Measurements from ENCODE around the gene IBA57. TPM values are rescaled to one million over a fixed set of nuclear protein-coding genes. Genes with fewer than 3 reads are reported as not detected.

IBA57 gene
- total RNA-seq (2014; rRNA removed; shearing (Covaris generic)) = 3.5 and 5.1 TPM in 2 replicates

DNA sequence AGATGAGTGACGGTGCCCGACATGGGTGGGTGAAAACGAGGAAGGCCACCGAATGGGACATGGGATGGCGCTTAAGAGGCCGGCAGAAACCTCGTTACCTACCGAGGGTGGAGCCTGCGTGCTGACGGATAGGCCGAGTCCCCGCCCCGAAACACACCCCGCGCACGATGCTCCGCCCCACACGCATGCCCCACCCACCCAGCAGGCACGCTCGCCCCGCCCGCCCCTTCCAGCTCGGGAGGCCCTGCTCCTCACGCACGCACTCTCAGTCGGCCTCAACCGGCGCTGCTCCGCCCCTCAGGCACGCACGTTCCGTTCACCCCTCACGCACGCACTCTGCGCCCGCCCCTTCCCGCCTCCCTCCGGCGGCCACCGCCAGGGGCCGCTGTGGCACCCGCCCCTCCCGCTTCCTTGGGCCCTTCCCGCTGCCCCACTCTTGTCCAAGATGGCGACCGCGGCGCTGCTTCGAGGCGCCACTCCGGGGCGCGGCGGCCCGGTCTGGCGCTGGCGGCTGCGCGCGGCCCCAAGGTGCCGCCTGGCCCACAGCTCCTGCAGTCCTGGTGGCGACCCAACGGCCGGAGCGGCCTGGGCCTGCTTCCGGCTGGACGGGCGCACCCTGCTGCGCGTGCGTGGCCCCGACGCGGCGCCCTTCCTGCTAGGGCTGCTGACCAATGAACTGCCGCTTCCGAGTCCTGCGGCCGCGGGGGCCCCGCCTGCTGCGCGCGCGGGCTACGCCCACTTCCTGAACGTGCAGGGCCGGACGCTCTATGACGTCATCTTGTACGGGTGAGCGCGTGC is at the start of gene IBA57:
TSS of gene IBA57 (plus strand) at position 433 of the 798 bp plus-strand sequence. CDS start at position 446, 13 bp downstream.
- peak; percentile 100 for DNase-seq (ENCODE audit: low read depth)

DNA sequence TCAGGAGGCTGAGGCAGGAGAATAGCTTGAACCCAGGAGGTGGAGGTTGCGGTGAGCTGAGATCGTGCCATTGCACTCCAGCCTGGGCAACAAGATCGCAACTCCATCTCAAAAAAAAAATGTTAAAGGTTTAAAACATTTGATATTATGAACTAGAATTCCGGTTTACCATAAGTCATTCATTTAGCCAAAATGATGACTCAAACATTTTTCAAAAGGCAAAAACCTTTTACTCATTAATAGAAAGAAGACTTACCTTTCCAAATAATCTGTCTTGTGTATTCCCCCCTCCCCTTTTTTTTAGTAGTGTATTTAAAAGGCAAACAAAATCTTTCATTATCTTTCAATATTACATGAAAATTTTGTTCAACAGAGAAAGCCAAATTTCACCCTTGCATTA is 48.3 kb upstream of the IBA57 start:
- DNase-seq (ENCODE audit: low read depth) = no peak

DNA sequence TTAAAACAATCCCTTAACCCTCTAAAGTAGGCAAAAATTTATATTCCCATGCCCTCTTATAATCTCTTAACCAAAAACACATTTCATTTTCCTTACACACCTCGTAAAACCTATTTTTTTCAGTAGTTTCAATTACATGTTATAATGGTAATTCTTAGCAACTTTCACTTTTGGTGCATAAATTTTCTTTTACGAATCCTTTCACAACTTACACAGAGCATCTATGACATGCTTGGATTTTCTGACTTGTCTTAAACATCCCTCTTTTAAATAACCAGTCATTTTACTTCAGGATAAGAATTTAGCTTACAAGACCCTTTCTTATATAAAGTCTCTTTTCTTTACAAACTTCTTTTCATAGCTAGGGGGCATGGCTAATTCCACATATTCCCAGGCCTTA is 47.6 kb upstream of the IBA57 start:
- no peak for DNase-seq (ENCODE audit: low read depth)

DNA sequence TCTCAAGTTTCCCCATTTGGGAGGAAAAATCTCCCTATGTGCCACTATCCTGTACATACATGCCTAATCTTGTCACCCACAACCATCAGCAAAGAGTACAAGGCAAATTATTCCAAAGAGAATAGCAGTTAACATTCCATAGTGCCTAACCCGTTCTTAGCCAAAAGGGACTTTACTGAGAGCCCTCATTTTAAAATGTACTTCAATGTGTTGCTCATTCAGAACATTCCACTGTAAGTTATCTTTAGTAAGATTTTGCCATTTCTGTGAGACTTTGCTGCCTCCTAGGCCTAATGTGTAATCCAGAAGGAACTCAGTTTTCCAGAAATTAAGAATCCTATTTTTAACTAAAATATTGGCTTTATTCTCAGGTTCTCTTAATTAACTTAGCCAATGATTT is 45.3 kb upstream of the IBA57 start:
- no peak for DNase-seq (ENCODE audit: low read depth)

DNA sequence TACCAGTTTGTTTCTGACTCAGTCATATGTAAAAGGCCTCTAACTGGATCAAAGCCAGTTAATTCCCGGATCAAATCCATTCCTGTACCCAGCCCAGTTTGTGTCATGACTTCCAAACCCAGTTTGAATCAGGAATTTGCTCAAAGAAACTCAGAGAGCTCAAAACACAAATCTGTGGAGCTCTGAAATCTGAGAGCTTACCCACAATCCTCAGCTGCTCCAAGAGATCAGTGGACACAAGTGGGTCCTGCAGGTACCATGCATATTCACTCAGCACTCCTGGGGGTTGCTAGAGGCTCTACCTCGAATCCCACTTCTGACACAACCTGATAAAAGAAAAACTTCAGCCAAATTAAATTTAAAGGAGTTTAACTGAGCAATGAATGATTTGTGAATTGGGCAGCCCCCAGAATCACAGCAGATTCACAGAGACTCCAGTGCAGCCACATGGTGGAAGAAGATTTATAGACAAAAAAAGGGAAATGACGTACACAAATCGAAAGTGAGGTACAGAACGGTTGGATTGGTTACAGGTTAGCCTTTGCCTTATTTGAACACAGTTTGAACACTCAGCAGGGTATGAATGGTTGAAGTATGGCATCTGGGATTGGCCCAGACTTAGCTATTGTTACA is 44.6 kb upstream of the IBA57 start:
- no peak for DNase-seq (ENCODE audit: low read depth)

DNA sequence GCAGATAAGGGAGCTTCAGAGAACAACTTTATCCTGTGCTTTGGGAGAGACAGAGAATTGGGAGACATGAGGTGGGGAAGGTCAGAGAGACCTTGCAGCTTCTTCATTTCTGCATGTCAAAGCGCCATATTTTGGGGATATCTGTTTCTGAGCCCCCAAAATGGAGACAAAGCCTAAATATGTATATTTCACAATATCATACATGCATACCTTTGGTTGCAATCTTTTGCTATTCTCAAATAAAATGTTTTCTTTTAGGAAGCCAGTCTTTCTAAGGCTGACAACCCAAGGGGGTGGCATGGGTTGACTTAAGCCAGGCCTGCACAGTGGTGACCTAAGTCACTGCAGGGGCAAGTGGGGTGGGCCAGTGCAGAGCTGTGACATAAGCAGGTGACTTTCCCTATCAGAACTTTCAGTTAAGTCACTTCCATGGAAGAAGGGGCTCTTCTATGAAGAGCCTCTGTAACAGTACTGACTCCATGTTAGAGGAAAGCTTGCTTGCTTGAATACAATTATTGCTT is 42.6 kb upstream of the IBA57 start:
- no peak for DNase-seq (ENCODE audit: low read depth)

DNA sequence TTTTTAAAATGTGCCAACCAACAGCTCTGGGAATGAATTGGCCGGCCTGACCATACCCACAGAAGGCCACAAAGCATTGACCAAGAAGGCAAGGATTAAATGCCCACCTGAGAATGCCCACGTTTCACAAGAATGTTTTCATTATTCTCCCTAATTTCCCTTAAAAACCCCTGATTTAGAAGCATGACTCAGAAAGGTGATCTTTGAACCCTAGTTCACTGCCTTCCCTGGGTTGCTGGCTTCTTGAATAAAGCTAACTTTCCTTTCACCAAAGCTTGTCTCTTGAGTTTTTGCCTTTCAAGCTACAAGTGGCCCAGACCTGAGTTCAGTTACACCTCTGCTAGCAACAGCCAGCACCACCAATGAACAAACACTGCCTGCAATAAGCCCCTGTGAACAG is 42.1 kb upstream of the IBA57 start:
- DNase-seq (ENCODE audit: low read depth) = no peak

DNA sequence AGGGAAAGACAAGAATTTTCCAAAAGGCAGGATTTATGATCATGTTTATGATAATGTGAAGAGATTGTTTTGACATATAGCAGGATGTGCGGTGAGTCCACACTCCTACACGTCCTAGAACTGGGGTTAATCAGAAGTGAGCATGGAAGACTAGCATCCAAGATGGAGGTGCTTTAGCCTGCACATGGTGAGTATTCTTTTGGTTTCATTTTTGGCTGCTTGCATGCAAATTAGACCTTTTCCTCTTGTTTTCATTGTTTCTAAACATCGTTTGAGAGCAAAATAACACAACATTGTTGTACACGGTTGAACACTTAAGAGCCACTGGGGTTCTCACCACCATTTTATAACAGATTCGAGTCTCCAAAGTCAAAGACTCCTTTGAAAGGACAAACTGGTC is 40.4 kb upstream of the IBA57 start:
- no peak for DNase-seq (ENCODE audit: low read depth)

DNA sequence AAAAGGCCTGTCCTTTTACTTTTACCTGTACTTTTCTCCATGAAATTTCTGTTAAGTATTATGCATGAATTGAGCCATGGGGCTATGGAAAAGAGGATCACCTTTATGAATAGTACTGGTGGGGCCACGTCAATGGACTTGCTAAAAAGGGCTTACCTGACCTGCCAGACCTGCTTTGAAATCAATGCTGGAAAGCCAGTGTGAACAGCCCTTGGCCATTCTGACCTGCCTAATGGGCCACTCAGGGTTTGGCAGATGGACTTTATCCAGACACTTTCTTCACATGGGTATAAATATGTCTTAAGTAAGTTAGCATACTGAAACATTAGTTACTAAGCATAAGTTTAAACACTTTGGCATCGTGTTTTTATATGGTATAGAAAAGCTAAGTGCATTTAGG is 33.8 kb upstream of the IBA57 start:
- DNase-seq (ENCODE audit: low read depth) = no peak

DNA sequence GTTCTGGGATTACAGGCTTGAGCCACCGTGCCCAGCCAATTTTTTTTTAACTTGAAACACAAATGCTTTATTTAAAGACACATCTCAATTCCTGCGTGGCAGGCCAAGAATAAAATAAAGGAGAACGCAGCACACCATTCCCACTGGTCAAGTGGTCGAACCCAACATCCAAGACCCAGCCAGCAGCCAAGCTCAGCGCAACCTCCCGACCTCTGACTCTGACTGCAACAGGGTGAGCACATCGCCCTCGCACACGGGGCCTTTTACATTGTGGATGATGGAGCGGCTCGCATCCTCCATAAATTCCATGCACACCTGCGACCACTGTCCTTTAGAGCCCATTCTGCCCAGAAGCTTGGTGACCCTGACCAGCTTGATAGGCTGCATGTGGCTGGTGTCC is 31.0 kb upstream of the IBA57 start:
- no peak for DNase-seq (ENCODE audit: low read depth)

DNA sequence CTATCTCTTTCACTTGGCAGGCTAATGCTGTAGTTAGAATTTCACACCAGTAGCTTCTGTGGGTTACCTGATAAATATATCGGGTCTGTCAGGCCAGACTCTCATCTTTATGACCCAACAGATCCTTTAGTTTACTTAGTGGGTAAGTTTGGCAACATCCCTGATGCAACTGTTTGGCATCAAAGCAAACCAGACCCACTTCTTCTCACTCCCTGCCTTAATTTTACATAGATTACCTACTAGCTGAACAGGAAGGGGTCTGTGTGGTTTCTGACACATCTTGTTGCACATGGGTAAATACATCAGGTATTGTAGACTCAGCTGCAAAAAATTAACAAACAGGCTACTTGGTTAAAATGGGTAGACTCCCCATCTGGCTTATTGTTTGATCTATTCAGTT is 28.7 kb upstream of the IBA57 start:
- DNase-seq (ENCODE audit: low read depth) = no peak

DNA sequence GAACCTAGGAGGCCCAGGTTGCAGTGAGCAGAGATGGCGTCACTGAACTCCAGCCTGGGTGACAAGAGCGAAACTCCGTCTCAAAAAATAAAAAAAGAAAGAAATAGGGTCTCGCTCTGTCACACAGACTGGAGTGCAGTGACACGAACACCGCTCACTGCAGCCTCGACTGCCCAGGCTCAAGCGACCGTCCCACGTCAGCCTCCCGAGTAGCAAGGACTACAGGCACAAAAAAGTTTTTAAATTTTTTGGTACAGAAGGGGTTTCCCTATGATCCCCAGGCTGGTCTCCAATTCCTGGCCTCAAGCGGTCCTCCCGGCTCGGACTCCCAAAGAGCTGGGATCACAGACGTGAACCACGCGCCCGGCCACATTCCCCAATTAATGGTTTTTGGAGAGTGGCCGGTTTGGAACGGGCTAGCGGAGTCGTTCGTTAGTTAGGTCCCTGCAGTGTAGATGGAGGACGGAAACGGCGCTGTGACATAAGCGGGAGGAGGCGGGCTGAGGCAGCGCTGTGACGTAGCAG is 26.1 kb upstream of the IBA57 start:
- no peak for DNase-seq (ENCODE audit: low read depth)

DNA sequence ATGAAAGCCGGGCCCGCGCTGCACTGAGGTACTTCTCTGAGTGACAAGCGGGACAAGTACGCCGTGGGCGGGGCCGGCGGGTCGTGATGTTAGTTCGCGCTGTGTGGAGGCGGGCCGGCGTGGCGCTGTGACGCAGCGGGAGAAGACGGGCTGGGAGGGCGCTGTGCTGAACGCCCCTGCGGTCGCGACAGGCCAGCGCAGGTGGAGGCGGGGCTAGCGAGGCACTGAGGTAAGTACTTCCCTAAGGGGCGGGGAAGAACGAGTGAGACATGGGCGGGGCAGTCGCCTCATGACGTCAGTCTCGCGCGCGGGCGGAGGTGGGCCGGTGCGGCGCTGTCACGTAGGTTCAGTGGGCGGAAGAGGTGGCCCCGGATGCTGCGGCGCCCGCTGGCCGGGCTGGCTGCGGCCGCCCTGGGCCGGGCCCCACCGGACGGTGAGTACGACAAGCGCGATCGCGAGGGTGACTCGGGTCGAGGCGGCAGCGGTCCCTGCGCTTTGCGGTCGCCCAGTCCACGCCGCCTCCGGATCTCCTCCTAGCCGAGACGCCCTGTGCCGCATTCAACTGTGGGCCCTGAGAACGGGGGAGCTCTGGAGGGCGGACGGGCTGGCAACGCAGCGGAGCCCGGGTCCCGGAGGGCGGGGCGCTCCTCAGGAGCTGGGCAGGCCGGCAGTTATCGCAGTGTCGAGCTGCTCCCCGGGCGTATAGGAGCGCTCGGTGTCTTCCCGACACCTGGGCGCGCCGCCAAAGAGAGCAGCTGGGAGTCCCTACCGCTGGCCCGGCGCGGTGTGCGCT is 25.5 kb upstream of the IBA57 start, which contains the start of gene GUK1:
TSS of gene GUK1 (plus strand) at position 349 of the 793 bp plus-strand sequence. CDS start at position 373, 24 bp downstream.
- peak; percentile 100 for DNase-seq (ENCODE audit: low read depth)

DNA sequence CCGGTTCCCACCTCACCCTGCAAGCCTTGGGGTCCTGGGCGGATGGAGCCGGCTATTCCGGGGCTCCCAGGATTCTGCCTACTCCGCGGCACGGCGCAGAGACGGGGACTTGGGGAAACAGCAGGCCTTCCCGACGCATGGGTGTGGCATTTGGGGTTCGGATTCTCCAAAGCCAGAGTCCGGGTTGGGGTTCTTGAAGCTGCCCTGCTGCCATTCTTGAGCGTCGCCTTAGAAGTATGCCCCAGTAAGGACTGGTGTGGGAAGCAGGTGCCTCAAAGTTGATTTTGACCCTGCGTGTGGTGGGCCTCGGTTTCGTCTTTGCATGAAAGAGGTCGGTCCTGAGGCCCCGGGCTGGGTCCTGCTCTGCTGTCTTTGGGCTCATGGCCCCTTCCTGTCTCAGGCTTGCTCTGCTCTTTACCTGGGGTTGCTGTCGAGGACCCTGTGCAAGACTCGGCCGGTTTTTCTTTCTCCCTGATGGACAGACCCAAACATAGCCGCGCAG is 24.8 kb upstream of the IBA57 start:
- DNase-seq (ENCODE audit: low read depth) = no peak

DNA sequence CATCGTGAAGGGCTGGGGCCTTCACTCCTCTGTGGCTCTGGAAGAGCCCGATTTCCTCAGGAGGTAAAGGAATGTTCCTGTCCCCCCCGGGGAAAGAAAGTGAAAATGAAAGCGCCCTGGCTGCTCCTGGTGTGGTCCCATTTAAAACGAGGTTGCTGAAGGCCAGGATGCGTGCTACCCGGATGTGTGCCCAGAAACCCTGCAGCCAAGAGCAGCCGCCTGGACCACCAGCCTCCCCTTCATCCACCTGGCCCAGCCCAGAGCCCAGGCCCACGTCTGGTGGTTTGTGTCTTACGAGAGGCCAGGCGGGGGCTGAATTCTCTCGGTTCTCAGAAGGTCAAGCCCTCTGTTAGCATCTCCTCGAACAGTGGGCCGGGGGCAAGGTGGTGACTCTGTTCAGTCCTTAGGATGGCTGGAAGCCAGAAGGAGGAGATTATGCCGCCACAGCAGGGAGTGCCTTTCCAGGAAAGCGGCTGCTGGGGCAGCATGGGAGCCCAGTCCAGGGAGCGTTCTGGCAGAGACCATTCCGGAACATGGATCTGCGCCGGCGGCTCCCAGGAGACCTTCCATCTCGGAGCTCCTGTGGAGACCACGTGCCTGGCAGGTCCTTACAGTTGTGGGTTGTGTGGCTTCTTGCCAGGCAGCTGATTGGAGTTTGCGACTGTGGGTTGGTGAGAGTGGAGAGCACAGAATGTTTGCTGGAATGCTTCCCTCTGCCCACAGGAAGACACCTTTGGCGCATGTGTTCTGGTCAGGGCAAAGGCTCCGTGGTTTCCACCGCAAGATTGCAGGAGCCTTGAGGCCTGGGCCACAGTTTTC is 24.2 kb upstream of the IBA57 start:
- peak; percentile 83 for DNase-seq (ENCODE audit: low read depth)

DNA sequence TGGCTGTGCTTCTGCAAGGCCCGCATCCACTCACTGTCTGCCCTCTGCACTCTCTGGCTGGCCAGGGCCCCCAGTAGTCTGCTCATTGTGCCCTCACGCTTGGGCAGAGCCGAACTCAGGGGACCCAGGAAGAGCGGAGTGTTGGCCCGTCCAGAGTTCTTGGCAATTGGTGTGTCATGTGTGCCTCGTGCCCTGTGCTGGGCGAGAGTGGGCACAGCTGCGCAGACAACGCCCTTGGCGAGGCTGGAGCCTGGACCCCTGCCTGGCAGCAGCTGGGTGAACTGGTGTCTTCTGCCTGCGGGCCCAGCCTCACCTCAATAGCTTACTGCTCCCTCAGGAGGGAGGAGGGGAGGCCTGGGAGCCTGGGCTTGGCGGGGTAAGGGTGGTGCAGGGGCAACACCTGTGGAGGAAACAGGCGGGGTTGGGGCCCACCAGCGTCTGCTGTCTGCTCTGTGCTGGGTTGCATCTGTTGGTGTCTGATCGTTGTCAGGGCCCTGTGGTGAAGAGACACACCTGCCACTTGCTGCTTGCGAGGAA is 23.4 kb upstream of the IBA57 start:
- no peak for DNase-seq (ENCODE audit: low read depth)

DNA sequence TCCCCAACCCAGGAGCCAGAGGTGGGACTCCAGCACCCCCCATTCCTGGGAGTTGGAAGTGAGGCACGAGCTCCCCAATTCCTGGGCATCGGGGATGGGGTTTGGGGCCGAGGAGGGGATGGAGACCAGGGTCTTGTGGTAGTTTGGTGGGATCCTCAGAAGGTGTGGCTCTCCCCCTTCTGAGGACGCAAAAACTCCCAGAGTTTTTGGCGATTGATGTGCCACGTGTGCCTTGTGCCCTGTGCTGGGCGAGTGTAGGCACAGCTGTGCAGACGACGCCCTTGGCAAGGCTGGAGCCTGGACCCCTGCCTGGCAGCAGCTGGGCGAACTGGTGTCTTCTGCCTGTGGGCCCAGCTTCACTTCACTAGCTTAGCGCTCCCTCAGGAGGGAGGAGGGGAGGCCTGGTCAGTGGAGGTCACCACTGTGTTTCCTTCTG is 22.9 kb upstream of the IBA57 start:
- DNase-seq (ENCODE audit: low read depth) = no peak

DNA sequence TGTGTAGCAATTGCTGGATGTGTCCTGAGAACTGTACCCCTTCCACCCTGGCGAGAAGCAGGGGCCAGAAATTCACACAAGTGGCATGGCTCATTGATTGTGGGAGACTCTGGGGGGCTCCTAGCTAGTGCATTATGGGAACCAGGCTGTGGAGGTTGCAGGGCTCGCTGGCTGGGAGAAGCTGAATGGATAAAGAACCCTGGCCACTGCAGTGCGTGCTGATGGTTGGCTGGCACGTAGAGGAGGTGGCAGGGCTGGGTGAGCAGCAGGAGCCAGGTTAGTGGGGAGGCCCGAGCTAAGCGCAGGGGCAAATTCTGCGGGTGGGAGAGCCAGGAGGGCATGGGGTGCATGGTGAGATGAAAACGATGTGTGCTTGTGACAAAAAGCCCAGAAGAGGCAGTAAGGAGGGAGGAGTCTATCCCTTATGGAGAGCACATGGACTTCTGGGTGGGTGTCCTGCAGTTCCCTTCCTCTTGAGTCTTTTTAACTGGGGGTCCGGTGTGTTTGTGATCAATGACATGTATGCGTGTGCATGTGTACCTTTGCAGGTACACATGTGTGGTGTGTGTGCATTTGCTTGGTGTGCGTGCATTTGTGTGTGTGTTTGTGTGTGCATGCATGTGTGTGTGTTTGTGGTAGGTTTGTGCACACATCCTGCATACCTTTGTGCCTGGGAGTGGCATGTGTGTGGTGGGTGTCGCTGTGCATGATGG is 22.0 kb upstream of the IBA57 start:
- no peak for DNase-seq (ENCODE audit: low read depth)

DNA sequence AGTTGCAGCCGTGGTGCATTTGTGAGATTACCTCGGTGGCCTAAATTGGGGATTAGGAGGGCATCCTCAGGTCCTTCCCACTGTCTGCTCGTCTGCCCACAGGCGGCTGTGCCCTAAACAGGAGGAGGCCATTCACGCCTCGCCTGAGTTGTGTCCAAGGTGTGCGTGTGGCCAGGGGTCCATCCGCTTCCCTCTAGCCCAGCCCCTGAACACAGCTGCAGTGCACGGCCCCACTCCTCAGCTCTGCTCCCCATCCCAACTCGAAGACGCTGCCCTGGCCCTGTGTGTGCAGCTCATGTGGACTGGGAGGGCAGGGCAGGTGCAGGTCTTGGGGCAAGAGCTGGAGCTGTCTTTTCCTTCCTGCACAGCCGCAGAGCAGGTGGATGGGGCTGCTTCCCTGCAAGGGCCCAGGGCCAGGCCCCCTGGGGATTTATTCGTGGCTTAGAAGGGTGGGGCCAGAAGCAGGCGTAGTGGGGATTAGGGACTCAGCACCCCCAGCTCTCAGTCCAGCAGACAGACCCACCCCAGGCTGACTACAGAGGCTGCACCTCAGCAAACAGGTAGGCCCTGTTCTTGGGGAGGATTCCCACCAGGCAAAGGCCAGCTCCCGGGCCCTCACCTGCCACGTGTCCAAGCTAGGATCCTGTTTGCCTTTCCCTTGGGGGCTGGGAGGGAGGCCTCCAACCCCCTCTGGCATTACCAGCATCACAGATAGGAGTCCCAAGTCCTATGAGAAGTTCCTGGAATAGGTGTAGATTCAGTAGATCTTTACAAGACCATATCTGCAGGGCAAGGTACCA is 21.2 kb upstream of the IBA57 start:
- no peak for DNase-seq (ENCODE audit: low read depth)
